Uterus (tissue), 4 donors: ENCODE data around the gene IREB2. TPM values are rescaled to one million over a fixed set of nuclear protein-coding genes. Genes with fewer than 3 reads are reported as not detected.

ENCODE experiments used
- DNase-seq, 2 donors: peaks; one replicate each; pipeline ENCODE4 v3.0.0-alpha.2; 2019 to 2020
- H3K27ac ChIP-seq, 2 donors: fragments of 200-600 bp; sonication (generic); 1 replicate in 1 of 2; 2 replicates in 1 of 2; pipeline ENCODE4 v1.5.1; 2016 to 2018
- H3K27me3 ChIP-seq, 2 donors: fragments of 200-600 bp; sonication (generic); one replicate each; pipeline ENCODE4 v1.5.1; 2018 to 2019; ENCODE audit warnings: control low read depth in 1 of 2
- H3K36me3 ChIP-seq, 2 donors: fragments of 200-600 bp; sonication (generic); one replicate each; pipeline ENCODE4 v1.5.1; 2019; ENCODE audit warnings: control low read depth in 1 of 2
- H3K4me1 ChIP-seq, 2 donors: fragments of 200-600 bp; sonication (generic); one replicate each; pipeline ENCODE4 v1.5.1; 2018 to 2019; ENCODE audit warnings: control low read depth in 1 of 2
- H3K4me3 ChIP-seq, 2 donors: fragments of 200-600 bp; sonication (generic); 1 replicate in 1 of 2; 2 replicates in 1 of 2; pipeline ENCODE4 v1.5.1; 2018 to 2019; ENCODE audit warnings: mild to moderate bottlenecking in 1 of 2
- H3K9me3 ChIP-seq, 2 donors: fragments of 200-600 bp; sonication (generic); one replicate each; pipeline ENCODE4 v1.5.1; 2019; ENCODE audit warnings: control low read depth in 1 of 2
- POLR2A ChIP-seq, 2 donors: fragments of 450-650 bp; IDR thresholded peaks; one replicate each; pipeline ENCODE4 v1.6.1; 2016; ENCODE audit warnings: antibody characterized with exemption in 2 of 2, mild to moderate bottlenecking in 1 of 2, moderate library complexity in 1 of 2
- intact Hi-C: fragments of 100-400 bp; cut with DNase I; formaldehyde crosslinking; loops from one replicate; pipeline ENCODE4 v1.15.1; 2023; ENCODE audit warnings: low total_unique reads
- total RNA-seq, 4 donors: library from RNA; depleted of rRNA in 3 of 4; stranded (reverse); fragments of >200 nt in 3 of 4; gene quantifications; one replicate each; pipeline versions ENCODE4 v1.1.0 to v1.2.4, GENCODE V29; 2014 to 2023
- TF ChIP-seq, protein P1 (sequence below), 4 experiments: fragments of 200-600 bp in 2 of 4; fragments of 450-650 bp in 2 of 4; sonication (generic) in 2 of 4; IDR thresholded peaks; one replicate each; pipeline ENCODE4 v1.5.1; 2016 to 2019; ENCODE audit warnings: antibody characterized with exemption in 4 of 4, mild to moderate bottlenecking in 2 of 4, moderate library complexity in 1 of 4
- donor health status: DM: yes; HTN: yes; CAD: no.

The IREB2 gene
- total RNA-seq, 4 donors from 2014 or later: 15.1 to 81.7 (median 51.4) TPM

DNA sequence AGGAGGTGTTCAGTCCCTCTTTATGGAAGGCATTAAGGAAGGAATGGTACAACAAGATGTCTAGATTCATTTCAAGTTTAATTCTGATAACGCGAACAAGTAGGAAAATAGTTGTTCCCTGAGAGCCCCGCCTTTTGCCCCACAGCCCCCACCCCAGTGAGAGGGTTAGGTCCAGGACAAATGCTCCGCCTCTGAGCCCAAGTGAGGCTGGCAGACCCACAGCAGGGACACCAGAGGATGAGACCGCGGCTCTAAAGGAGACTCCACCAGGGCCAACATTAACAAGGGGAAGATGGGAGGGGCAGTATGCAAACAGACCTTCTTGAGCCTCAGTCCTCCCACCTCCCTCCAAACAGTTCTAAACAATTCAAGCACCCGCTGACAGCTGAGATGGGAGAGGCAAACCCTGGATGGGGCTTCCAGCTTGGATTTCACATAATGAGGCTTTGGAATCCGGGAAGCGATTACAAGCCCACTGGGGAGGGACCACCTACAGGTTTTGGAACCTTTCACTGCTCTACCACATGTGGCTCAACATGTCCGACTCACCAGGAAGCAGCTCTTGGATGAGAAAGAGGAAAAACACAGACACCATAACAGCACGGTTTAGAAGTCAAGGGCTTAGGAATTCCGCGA is 42.9 kb upstream of the IREB2 start:
- Histone ChIP-seq H3K4me3 (no peak overlapping the region), H3K27me3 (no peaks in the 10 kb centered on the region), H3K27ac (no peak overlapping the region), H3K36me3 (no peaks in the 10 kb centered on the region), H3K9me3 (no peaks in the 10 kb centered on the region), H3K4me1 (no peaks in the 10 kb centered on the region)
- intact Hi-C loops: no loop called here
- DNase-seq: no peak
- no peak for TF ChIP-seq POLR2A (IDR thresholded peaks at IDR 0.05)
- TF ChIP-seq, protein P1, sequence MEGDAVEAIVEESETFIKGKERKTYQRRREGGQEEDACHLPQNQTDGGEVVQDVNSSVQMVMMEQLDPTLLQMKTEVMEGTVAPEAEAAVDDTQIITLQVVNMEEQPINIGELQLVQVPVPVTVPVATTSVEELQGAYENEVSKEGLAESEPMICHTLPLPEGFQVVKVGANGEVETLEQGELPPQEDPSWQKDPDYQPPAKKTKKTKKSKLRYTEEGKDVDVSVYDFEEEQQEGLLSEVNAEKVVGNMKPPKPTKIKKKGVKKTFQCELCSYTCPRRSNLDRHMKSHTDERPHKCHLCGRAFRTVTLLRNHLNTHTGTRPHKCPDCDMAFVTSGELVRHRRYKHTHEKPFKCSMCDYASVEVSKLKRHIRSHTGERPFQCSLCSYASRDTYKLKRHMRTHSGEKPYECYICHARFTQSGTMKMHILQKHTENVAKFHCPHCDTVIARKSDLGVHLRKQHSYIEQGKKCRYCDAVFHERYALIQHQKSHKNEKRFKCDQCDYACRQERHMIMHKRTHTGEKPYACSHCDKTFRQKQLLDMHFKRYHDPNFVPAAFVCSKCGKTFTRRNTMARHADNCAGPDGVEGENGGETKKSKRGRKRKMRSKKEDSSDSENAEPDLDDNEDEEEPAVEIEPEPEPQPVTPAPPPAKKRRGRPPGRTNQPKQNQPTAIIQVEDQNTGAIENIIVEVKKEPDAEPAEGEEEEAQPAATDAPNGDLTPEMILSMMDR (IDR thresholded peaks at IDR 0.05): no peak

DNA sequence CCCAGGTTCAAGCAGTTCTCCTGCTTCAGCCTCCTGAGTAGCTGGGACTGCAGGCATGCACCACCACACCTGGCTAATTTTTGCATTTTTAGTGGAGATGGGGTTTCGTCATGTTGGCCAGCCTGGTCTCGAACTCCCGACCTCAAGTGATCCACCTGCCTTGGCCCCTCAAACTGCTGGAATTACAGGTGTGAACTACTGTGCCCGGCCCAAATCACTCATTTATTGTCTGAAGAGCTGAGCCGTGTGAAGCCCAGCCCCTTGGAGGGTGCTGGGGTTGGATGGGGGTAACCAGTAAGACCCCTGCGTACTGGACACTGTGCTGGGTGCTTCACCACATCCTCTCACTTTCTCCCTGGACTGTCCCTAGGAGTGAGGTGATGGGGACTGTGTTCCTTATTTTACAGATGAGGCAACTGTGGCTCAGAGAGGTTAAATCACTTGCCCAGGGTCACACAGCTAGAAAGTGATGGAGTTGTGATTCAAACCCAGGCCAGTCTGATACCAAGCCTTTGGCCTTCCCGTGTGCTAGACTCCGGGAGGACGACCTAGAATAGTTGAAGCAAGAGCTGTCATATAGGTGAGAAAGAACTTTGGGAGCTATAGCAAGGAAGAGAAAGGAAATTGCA is 41.7 kb upstream of the IREB2 start:
- Histone ChIP-seq H3K27ac (no peak overlapping the region), H3K4me1 (no peaks in the 10 kb centered on the region), H3K9me3 (no peaks in the 10 kb centered on the region), H3K4me3 (no peak overlapping the region), H3K27me3 (no peaks in the 10 kb centered on the region), H3K36me3 (no peaks in the 10 kb centered on the region)
- intact Hi-C loops: no loop called here
- no peak for DNase-seq
- TF ChIP-seq POLR2A (IDR thresholded peaks at IDR 0.05): no peak
- TF ChIP-seq, protein P1 (IDR thresholded peaks at IDR 0.05): no peak

DNA sequence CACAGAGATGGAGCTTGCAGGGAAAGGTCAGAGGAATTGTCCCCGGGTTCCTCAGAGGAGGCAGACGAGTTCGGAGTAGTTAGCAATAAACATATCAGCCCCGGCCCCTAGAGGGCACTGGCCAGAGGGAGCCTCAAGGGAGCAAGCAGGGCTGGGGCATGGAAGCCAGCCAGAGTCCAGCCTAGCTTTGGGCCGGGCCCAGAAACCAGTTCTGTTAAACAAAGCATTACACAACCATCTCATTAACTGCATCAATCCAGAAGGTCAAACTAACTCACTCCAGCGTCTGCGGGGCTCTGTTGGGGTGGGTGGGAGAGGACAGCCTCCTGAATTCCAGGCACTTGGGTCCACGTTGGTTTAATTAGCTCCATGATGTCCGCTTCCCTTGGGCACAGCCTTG is 41.0 kb upstream of the IREB2 start:
- H3K4me3 ChIP-seq: no peak overlapping the region
- H3K27me3 ChIP-seq: no peaks in the 10 kb centered on the region
- TF ChIP-seq, protein P1 (IDR thresholded peaks at IDR 0.05): no peak
- no peak for TF ChIP-seq POLR2A (IDR thresholded peaks at IDR 0.05)
- H3K27ac ChIP-seq: no peak overlapping the region
- DNase-seq: no peak
- no peaks in the 10 kb centered on the region for H3K36me3 ChIP-seq
- H3K9me3 ChIP-seq: no peaks in the 10 kb centered on the region
- intact Hi-C loops: no loop called here
- H3K4me1 ChIP-seq: no peaks in the 10 kb centered on the region

DNA sequence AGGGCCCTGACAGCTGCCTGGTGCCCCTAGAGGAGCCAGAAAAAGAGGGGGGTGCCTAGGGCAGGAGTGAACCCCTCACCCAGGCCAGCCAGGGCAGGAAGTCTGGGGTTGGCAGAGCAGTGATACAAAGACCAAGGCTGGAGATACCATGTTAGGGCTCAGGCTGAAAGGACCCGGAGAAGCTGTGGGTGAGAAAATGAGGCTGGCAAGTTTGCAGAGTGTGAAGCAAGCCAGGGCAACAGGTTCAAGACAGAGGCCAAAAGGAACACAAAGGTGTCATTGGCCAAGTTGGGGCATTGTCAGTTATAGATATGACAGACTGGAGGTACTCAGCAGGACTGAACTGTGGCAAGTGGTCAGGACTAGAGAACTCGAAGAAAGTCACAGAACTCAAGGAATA is 40.6 kb upstream of the IREB2 start:
- Histone ChIP-seq H3K36me3 (no peaks in the 10 kb centered on the region), H3K9me3 (no peaks in the 10 kb centered on the region), H3K4me3 (no peak overlapping the region), H3K4me1 (no peaks in the 10 kb centered on the region), H3K27me3 (no peaks in the 10 kb centered on the region), H3K27ac (no peak overlapping the region)
- intact Hi-C loops: no loop called here
- TF ChIP-seq POLR2A (IDR thresholded peaks at IDR 0.05): no peak
- no peak for DNase-seq

DNA sequence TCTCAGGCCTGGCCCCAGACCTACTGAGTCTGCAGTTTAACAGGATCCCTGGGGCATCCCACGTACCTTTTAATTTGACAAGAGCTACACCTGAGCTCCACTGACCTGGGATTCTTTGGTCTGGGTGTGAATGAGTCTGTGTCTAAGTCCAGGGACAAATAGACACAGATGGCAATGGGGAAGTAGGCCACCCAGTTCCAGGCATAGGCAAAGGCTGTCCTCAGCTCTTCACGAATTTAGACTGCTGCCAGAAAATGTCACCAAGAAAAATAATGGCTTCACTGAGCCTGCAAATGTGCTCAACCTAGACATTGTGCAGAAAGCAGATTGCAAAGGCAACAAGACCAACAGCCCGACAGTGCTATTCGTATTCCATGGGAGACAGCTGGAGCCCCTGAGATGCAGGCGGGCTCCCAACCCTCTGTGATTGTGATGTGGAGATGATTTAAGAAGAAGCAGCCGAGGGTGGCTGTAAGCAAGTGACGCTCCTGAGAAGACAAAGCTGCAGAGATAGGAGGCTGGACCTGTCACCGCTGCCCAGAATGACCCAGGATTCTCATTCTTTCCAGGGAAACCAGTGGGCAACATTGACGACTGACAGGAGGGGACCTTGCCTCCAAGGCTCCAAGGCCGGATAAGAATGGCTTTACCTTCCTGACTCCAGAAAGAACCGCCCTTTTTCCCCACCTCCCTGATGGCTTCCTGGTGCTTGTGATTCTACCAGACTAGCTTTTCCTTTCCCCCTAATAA is 39.8 kb upstream of the IREB2 start:
- no peak for DNase-seq
- intact Hi-C loops: no loop called here
- Histone ChIP-seq H3K9me3 (no peaks in the 10 kb centered on the region), H3K4me1 (no peaks in the 10 kb centered on the region), H3K27me3 (no peaks in the 10 kb centered on the region), H3K4me3 (no peak overlapping the region), H3K36me3 (no peaks in the 10 kb centered on the region), H3K27ac (no peak overlapping the region)
- TF ChIP-seq, protein P1 (IDR thresholded peaks at IDR 0.05): no peak
- TF ChIP-seq POLR2A (IDR thresholded peaks at IDR 0.05): no peak
